Activated effector memory CD4-positive, alpha-beta T cell treated with anti-CD3 and anti-CD28 coated beads, Interleukin-2, amount 50 U/mL, for 16 hours (primary cell): ENCODE measurements around the gene DOCK3.
A peak's percentile ranks its signal among the peaks of the same experiment; 100 is the strongest.
"Not testable (repeated sequence)": the region's sequence is repeated elsewhere in the genome, so short reads cannot be mapped to it uniquely, and the experiment has no call there.

Source experiments
- DNase-seq: peaks from one replicate; pipeline ENCODE4 v3.0.0-alpha.2; 2020

DOCK3 gene

GRCh38 chr3:51270559-51270958 is 595.8 kb downstream of the DOCK3 start:
- no peak for DNase-seq

- no peak for DNase-seq
Measured at GRCh38 chr3:51271172-51271571, 596.4 kb downstream of the DOCK3 start.

GRCh38 chr3:51274052-51274451 is 599.3 kb downstream of the DOCK3 start:
- DNase-seq: no peak

DNA sequence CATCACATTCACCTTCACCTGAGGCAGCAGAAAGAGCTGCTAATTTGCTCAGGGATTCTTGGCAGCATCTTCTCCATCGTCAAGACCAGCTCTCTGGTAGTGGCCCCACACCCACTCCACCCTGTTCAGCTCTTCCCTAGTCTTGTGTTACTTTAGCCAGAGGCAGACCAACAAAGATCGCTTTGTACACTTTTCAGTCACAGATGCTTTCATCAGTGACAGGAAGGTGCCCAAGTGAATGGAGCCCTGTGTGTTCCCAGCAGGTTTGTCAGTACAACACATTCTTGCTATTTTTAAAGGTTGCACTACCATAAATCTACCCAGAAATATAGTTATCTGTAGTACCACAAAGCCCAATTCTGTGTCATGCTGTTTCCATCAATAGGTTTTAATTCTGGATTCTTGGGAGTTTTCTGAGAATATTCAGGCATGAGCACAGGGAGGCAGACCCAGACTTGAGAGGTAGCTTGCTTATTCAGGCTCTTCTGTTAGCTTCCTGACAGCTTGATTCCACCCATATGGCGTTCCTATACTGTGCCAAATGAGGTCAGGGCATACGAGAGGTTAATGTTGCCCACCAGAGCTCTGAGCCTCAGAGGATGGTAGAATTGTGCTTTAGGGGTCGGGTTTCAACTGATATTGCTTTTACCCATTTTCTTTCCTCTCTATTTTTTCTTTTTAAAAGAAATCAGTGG is 600.5 kb downstream of the DOCK3 start:
- DNase-seq: no peak

DNA sequence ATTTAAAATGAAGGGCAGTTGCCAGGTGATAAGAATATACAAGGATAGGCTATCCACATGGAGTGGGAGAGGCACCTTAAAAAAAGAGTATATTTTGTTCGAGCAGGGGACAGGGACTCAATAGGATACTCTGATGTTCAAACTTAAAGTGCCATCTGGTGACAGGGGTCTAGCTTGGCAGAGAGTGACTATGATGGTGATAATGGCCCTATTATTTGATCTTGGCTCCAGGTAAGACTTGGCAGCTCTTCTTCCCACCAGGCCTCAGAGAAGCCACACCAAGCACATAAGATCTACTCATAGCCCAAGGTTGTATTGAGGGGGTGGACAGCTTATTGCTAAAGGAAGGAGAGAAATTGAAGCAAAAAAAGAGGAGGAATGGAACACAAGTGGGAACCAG is 601.3 kb downstream of the DOCK3 start:
- no peak for DNase-seq

GRCh38 chr3:51279448-51279847 is 604.7 kb downstream of the DOCK3 start:
- DNase-seq: no peak

GRCh38 chr3:51280176-51280575 is 605.4 kb downstream of the DOCK3 start:
- DNase-seq: no peak

DNA sequence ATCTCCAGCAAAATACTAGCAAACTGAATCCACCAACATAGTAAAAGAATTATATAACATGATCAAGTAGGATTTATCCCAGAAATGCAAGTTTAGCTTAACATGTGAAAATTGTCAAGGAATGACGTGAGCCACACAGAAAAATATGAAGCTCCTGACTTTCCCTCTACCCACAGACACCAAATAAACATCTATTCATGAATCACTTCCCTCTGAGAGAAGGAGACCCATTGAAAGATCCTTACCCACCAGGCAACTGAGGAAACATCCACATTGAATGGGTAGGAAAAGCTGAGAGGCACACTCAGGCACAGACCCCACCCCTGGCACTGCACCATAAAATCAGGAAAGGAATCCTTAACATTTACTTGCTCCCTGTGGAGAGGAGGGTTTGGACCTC is 608.2 kb downstream of the DOCK3 start:
- no peak for DNase-seq

DNA sequence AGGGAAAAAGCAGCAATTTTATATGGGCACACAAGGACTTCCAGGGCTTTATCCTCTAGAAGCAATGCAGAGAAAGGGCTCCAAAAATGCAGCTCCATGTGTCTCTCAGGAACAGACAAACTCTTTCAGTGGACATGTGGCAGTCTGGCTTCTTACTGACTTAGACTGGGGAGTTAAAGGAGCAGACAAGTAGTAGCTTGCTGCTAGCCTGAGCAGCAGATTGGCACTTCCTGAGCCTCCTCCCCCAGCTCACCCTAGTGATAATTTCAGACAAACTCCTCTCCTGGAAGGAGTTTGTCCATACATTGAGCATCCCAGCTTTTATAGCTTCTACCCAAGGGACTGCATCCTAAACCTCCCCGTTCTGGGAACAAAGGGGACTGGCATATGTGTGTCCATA is 608.7 kb downstream of the DOCK3 start:
- DNase-seq: no peak

DNA sequence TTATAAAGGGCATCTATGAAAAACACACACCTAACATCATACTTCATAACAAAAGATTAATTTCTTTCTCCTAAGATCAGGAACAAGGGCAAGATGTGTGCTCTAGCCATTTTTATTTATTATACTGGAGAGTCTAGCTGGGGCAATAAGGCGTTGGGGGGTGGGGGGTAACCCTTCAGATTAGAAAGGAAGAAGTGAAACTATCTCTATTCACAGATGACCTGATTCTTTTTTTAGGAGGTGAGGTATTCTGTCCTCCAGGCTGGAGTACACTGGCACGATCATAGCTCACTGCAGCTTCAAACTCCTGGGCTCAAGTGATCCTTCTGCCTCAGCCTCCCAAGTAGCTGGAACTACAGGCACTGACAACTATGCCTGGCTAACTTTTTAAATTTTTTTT is 620.9 kb downstream of the DOCK3 start:
- DNase-seq: no peak

- DNase-seq: no peak
Measured at GRCh38 chr3:51297333-51297732, 622.6 kb downstream of the DOCK3 start.

DNA sequence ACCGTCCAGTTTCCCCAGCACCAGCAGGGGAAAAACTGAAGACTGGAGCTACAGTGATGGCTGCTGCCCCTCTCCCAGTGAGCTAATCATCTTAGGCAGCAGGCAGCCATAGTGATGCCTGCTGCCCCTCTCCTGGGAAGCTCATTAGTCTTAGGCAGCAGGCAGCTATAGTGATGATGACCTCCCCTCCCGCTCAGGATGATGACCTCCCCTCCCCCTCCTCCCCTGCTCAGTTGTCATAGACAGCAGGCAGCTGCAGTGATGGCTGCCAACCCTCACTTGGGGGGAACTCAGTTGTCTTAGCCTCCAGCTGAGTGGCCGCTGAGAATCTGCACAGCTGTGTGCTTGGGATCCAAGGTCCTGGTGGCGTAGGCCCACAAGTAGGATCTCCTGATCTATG is 629.5 kb downstream of the DOCK3 start:
- DNase-seq: no peak

- DNase-seq: no peak
Measured at GRCh38 chr3:51306093-51306492, 631.4 kb downstream of the DOCK3 start.

- no peak for DNase-seq
Measured at GRCh38 chr3:51307458-51307857, 632.7 kb downstream of the DOCK3 start.

GRCh38 chr3:51307945-51308607 is 633.3 kb downstream of the DOCK3 start:
- not testable (repeated sequence) for DNase-seq

DNA sequence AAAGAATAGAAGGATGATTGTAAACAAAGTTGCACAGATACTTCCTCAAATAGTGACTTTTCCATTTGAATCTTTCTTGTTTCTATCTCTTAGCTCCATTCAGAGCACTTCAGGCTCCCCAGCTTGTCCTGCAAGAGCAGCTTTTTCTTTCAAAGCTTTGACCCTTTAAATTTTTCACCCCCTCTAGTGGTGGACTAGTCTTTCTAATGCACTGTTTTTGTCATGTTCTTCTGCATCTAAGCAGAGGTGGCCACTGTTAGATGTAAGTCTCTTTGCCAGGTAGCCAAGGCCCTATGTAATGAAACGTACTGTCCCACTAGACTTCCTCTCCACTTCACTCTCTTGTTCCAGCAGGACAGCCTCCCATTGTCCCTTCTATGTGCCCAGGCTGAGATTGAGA is 636.3 kb downstream of the DOCK3 start:
- DNase-seq: no peak

- DNase-seq: no peak
Measured at GRCh38 chr3:51328206-51328605, 653.5 kb downstream of the DOCK3 start.

DNA sequence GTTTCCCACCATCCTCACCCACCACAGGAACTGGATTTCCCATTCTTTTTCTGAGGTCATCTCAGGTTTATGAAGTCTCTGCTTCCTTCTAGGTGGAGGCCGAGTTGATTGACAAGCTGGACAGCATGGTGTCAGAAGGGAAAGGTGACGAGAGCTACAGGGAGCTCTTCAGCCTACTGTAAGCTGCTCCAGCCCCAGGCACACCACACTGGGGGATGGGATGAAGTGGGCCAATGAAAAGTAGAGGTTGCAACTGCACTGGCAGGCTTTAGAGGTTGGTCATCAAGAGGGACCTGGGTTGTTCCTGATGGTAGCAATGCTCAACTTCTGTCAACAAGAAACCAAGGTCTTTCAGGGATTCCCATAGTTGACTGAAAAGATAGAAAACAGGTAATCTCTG is 655.3 kb downstream of the DOCK3 start:
- DNase-seq: no peak

GRCh38 chr3:51332156-51332555 is 657.4 kb downstream of the DOCK3 start:
- DNase-seq: no peak

DNA sequence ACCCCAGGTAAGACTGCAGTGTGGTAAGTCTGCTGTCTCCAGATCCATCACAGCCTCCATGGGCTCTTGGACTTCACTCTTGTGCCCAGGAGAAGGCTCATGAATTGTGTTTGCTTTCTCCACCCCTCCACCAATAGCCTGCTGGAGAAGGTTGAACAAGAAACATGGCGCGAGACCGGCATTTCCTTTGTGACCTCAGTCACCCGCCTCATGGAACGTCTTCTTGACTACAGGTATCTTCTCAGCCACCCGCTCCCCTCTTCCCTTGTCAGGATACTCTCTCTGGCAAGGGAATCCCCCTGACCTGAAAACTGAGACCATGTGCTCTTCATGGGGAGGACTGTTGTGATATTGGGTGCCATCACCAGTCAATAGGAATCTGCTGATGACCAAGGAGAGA is 658.3 kb downstream of the DOCK3 start:
- peak; percentile 51 for DNase-seq

DNA sequence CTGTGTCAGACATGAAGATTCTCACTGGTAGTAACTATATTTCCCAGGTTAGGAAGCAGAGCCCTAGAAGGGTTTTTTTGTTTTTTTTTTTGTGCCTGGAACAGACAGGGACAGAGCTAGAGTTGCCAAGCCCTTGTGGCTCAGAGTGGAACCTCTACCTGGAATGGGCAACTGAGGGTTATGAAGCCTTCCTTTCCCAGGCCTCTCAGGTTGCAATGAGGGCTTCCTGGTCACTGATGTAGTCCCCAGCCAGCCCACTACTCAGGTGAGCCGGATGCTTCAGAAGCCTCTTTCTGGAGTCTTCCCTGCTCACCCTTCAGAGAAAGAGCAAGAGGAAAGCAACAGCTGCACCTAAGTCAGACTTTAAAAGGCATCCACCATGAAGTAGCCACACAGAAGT is 661.5 kb downstream of the DOCK3 start:
- DNase-seq: no peak

DNA sequence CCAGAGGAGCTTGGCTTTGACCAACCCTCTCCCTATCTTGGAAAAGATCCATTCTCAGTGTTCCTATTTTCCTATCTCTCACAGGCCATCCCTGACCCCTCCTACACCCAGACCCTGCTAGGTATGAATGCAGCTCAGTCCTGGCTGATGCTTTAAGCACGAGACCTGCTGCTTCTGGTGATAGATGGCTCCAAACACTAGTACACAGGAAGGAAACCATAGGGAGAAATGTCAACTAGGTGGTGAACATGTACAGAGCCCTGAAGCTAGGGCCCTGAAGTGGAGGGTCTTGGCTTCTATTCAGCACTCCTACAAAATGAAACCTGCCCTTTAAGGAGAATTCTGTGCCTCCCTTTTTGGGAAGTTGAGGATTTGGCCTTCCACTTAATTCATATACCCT is 662.9 kb downstream of the DOCK3 start:
- no peak for DNase-seq

DNA sequence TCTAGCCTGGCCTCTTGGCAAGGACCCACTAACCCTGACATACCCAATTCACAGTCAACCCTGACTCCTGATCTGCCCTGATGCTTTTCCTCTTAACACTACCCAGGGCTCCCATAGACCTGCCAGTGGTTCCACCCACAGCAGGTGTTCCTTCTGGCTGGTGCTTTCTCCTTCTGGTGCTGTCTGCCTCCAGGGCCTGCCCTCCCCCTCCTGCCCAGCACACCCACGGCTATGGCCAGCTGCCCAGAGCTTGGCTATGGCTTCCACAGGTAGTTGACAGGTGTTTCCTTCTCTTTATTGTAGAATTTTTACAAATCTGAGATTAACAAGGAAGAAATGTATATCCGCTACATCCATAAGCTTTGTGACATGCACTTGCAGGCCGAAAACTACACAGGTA is 663.9 kb downstream of the DOCK3 start:
- DNase-seq: no peak

DNA sequence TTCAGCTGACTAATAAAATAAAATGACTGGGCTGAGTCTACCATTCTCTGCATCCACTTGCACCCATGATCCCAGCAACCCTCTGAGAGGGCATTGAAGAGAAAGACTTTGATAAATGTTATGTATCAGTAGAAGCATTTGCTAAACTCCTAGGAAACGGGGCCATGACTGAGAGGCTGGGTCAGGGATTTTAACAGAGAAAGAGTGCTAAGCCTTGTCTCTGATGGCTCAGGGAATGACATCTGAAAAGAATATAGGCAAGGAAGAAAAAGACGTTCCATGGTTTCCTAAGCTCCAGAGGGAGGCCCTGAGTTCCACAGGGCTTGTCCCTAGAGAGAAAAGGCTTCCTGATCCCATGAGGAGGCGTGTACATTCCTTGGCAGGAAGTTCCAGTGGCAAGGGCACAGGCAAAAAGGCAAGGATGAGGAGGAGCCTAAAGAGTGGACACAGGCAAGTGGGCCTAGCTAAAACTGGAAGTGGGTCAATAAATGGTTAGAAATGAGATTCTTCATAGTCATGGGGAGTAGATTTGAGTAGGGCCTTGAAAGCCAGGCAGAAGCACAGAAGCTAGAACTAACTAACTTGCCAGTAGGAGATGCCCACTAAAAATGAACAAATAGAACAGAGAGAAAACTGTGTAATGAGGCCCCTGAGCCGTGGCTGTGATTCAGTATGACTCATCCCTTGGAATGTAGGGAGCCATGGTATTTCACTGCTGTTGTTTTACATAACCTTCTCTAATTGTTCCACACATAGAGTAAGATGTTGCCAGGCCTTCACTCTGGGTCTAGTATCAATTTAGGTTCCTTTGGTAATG is 665.5 kb downstream of the DOCK3 start:
- no peak for DNase-seq
